ENCODE data around the gene APOBR. TPM values are rescaled to one million over a fixed set of nuclear protein-coding genes. Genes with fewer than 3 reads are reported as not detected.
"Not testable (repeated sequence)": the region's sequence is repeated elsewhere in the genome, so short reads cannot be mapped to it uniquely, and the experiment has no call there.

The APOBR gene
- total and polyA plus RNA-seq, 3 experiments from 2014 or later: 4.9 to 8.0 (median 7.7) TPM

DNA sequence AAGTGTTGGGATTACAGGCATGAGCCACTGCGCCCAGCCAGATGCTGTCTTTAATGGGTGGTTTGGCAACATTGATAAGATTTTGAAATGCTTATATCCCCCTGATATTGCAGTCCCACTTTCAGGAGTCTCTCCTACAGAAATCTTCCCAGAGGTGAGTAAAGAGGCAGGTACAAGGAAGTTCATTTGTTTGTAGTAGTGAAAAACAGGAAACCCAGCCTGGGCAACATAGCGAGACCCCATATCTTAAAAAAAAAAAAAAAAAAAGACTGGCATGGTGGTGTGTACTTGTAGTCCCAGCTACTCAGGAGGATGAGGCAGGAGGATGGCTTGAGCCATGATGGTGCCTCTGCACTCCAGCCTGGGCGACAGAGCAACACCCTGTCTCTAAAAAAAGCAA, 50.6 kb downstream of the APOBR start:
- CTCF ChIA-PET: no interaction called here
- no peak overlapping the region for H3K4me3 Mint-ChIP-seq

DNA sequence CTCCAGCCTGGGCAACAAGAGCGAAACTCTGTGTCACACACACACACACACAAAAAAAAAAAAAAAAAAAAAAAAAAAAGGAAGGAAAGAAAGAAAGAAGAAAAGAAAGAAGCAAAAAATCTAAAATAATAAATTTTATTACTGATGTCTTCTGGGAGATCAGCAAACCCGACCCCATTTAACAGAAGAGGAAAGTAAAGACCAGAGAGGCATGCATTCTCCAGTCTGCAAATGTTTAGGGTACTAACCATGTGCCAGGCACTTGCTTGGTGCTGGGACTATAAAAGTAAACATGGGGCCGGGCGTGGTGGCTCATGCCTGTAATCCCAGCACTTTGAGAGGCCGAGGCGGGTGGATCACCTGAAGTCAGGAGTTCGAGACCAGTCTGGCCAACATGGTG, 51.5 kb downstream of the APOBR start:
- H3K27me3 ChIP-seq (ENCODE audit: insufficient read depth, low read length, poor library complexity, severe bottlenecking); CTCF ChIA-PET; H3K27ac Mint-ChIP-seq; H3K4me1 ChIP-seq (ENCODE audit: insufficient read depth, low read length); H3K36me3 Mint-ChIP-seq; POLR2A ChIA-PET; H3K27ac ChIP-seq (ENCODE audit: low read depth, low read length); H3K27me3 Mint-ChIP-seq; H3K4me3 Mint-ChIP-seq; H3K36me3 ChIP-seq (ENCODE audit: insufficient read depth, low read length); H3K9me3 ChIP-seq (ENCODE audit: low read length); H3K4me3 ChIP-seq (ENCODE audit: low read length); H3K9me3 Mint-ChIP-seq: not testable (repeated sequence)
- peaks cover 6 to 14% (median 8%) of the 10 kb centered on the region in 3 donors for H3K4me1 Mint-ChIP-seq
- DNase-seq: peak in 1 of 5 donors; percentile 3

More for the DNA sequence above, 50.6 kb downstream of the APOBR start:
- Mint-ChIP-seq H3K36me3 (no peaks in the 10 kb centered on the region), H3K9me3 (no peaks in the 10 kb centered on the region), H3K27me3 (peaks cover 0 to 3% of the 10 kb centered on the region in 2 donors), H3K4me1 (peaks cover 6 to 14% (median 8%) of the 10 kb centered on the region in 3 donors), H3K27ac (no peak overlapping the region)
- no peaks in the 10 kb centered on the region for H3K4me1 ChIP-seq (ENCODE audit: insufficient read depth, low read length)
- no peaks in the 10 kb centered on the region for H3K27me3 ChIP-seq (ENCODE audit: insufficient read depth, low read length, poor library complexity, severe bottlenecking)
- no peaks in the 10 kb centered on the region for H3K36me3 ChIP-seq (ENCODE audit: insufficient read depth, low read length)
- POLR2A ChIA-PET: no interaction called here
- no peak overlapping the region for H3K27ac ChIP-seq (ENCODE audit: low read depth, low read length)
- H3K9me3 ChIP-seq (ENCODE audit: low read length): no peaks in the 10 kb centered on the region
- no peak for DNase-seq
- no peak overlapping the region for H3K4me3 ChIP-seq (ENCODE audit: low read length)

DNA sequence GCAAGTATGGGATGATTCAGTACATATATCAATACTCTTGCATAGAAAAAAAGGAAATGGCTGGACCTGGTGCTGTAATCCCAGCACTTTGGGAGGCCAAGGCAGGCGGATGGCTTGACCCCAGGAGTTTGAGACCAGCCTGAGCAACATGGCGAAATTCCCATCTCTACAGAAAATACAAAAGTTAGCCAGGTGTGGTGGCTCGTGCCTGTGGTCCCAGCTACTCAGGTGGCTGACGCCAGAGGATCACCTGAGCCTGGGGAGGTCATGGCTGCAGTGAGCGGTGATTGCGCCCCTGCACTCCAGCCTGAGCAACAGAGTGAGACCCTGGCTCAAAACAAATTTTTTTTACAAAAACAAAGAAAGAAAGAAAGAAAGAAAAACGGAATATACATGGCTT, 52.2 kb downstream of the APOBR start:
- POLR2A ChIA-PET: no interaction called here
- Mint-ChIP-seq H3K27ac (no peak overlapping the region), H3K27me3 (peaks cover 0 to 3% of the 10 kb centered on the region in 2 donors), H3K4me3 (no peak overlapping the region), H3K9me3 (no peaks in the 10 kb centered on the region), H3K4me1 (peaks cover 7 to 14% (median 8%) of the 10 kb centered on the region in 3 donors), H3K36me3 (no peaks in the 10 kb centered on the region)
- Histone ChIP-seq H3K27me3 (ENCODE audit: insufficient read depth, low read length, poor library complexity, severe bottlenecking) (no peaks in the 10 kb centered on the region), H3K36me3 (ENCODE audit: insufficient read depth, low read length) (no peaks in the 10 kb centered on the region), H3K9me3 (ENCODE audit: low read length) (no peaks in the 10 kb centered on the region), H3K4me3 (ENCODE audit: low read length) (no peak overlapping the region), H3K4me1 (ENCODE audit: insufficient read depth, low read length) (no peaks in the 10 kb centered on the region), H3K27ac (ENCODE audit: low read depth, low read length) (no peak overlapping the region)
- peak in 1 of 5 donors; percentile 27 for DNase-seq
- CTCF ChIA-PET: no interaction called here

GRCh38 chr16:28548306-28548802, 53.9 kb downstream of the APOBR start:
- Histone ChIP-seq H3K4me3 (ENCODE audit: low read length) (no peak overlapping the region), H3K27ac (ENCODE audit: low read depth, low read length) (no peak overlapping the region), H3K27me3 (ENCODE audit: insufficient read depth, low read length, poor library complexity, severe bottlenecking) (no peaks in the 10 kb centered on the region), H3K9me3 (ENCODE audit: low read length) (no peaks in the 10 kb centered on the region), H3K36me3 (ENCODE audit: insufficient read depth, low read length) (no peaks in the 10 kb centered on the region), H3K4me1 (ENCODE audit: insufficient read depth, low read length) (peaks cover 5% of the 10 kb centered on the region)
- POLR2A ChIA-PET: interaction anchor here (0.6 kb wide), 1 partner anchor 54 kb away, joined by 3 read pairs; the partner anchor contains the start of gene APOBR
- H3K4me3 Mint-ChIP-seq: no peak overlapping the region
- no peaks in the 10 kb centered on the region for H3K9me3 Mint-ChIP-seq
- H3K27ac Mint-ChIP-seq: peak overlapping the region in 2 of 8 donors; percentile 36 to 45
- peak in 1 of 5 donors; percentile 16 for DNase-seq
- H3K4me1 Mint-ChIP-seq: peaks cover 5 to 10% (median 6%) of the 10 kb centered on the region in 3 donors
- peaks cover 0 to 3% of the 10 kb centered on the region in 2 donors for H3K27me3 Mint-ChIP-seq
- CTCF ChIA-PET: no interaction called here
- H3K36me3 Mint-ChIP-seq: no peaks in the 10 kb centered on the region

Other genes with a start within 250 kb of the APOBR start
- gene SBK1, start 202.1 kb upstream of the APOBR start, total RNA-seq: 1 to 10 TPM; 3.9 to 4.1 TPM
- 20.3 TPM for gene SBK1, start 202.1 kb upstream of the APOBR start, polyA plus RNA-seq
- gene NPIPB6, start 131.1 kb upstream of the APOBR start, total RNA-seq: 1 to 10 TPM in 1 of 2 experiments, not detected in 1; 1.1 TPM
- 0.28 TPM for gene NPIPB6, start 131.1 kb upstream of the APOBR start, polyA plus RNA-seq
- gene EIF3CL, start 90.8 kb upstream of the APOBR start, total RNA-seq: 10 to 100 TPM; 55.0 to 66.5 TPM
- gene EIF3CL, start 90.8 kb upstream of the APOBR start, polyA plus RNA-seq: 30.8 TPM
- gene NPIPB7, start 22.3 kb upstream of the APOBR start, total RNA-seq: not detected
- not detected for gene NPIPB7, start 22.3 kb upstream of the APOBR start, polyA plus RNA-seq
- gene CLN3, start 2.6 kb upstream of the APOBR start, total RNA-seq: 10 to 100 TPM; 32.5 to 38.2 TPM
- gene CLN3, start 2.6 kb upstream of the APOBR start, polyA plus RNA-seq: 36.1 TPM
- gene IL27, start 12.2 kb downstream of the APOBR start, total RNA-seq: not detected
- gene IL27, start 12.2 kb downstream of the APOBR start, polyA plus RNA-seq: not detected
- not detected for gene NUPR1, start 44.3 kb downstream of the APOBR start, total RNA-seq
- not detected for gene NUPR1, start 44.3 kb downstream of the APOBR start, polyA plus RNA-seq
- 10 to 100 TPM; 37.9 to 39.8 TPM for gene SGF29, start 59.3 kb downstream of the APOBR start, total RNA-seq
- 56.9 TPM for gene SGF29, start 59.3 kb downstream of the APOBR start, polyA plus RNA-seq
- gene SULT1A2, start 102.4 kb downstream of the APOBR start, total RNA-seq: under 1 TPM; 0.29 to 0.46 TPM
- not detected for gene SULT1A2, start 102.4 kb downstream of the APOBR start, polyA plus RNA-seq
- gene SULT1A1, start 115.4 kb downstream of the APOBR start, total RNA-seq: 1 to 10 TPM; 5.9 to 7.4 TPM
- gene SULT1A1, start 115.4 kb downstream of the APOBR start, polyA plus RNA-seq: 7.3 TPM
- gene NPIPB8, start 143.4 kb downstream of the APOBR start, total RNA-seq: 1 to 10 TPM; 1.3 to 1.4 TPM
- 0.60 TPM for gene NPIPB8, start 143.4 kb downstream of the APOBR start, polyA plus RNA-seq
- 100 to 1,000 TPM; 701 to 733 TPM for gene EIF3C, start 216.8 kb downstream of the APOBR start, total RNA-seq
- gene EIF3C, start 216.8 kb downstream of the APOBR start, polyA plus RNA-seq: 300 TPM